ENCODE measurements around the gene BUD13. TPM values are rescaled to one million over a fixed set of nuclear protein-coding genes. Genes with fewer than 3 reads are reported as not detected.

Gene BUD13
- total and polyA plus RNA-seq, 9 of the 15 experiments (the other 6 are each of a cell fraction or from before 2014, with no cell fraction given), result 9.5 to 34.1 (median 27.1) TPM

DNA sequence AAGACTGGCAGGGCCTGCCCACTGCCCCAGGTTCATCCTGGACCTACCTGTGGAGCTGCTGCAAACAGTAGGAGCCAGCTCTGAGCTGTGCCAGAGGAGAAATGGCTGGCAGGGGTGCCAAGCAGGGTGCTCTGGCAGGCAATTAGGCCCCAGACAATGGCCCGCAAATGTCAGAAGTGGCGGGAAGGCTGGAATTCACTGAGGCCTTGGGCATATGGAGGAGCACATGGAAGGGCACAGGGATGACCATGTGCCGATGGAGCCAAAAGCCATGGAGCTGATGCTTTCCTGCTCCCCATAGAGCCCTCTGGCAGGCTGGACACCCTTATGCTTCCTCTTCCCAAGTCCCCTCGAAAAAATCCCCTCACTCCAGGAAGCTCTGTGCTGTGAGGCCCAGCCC is 62.0 kb downstream of the BUD13 start:
- no peak overlapping the region for H2AFZ ChIP-seq (ENCODE audit: low read depth, low read length)
- FAIRE-seq (no peak), ATAC-seq (no peak), DNase-seq (ENCODE audit: extremely low read depth in 1 of 4, low spot score in 3 of 4) (no peak)
- H3K79me2 ChIP-seq (ENCODE audit: control insufficient read depth, insufficient read depth, low read length), result no peaks in the 10 kb centered on the region
- intact Hi-C loops (cut with micrococcal nuclease), result no loop called here
- BruUV-seq (replicated peaks), result no TSS peak
- in situ Hi-C loops (cut with MboI), result no loop called here
- no peaks in the 10 kb centered on the region for H3K36me3 ChIP-seq (ENCODE audit: control insufficient read depth, insufficient read depth, low read length)
- WGBS (ENCODE audit: insufficient coverage, low coverage, missing lambda C conversion rate), result 0% methylated on average over 4 of the region's 4 CpGs
- no peak overlapping the region for H3K4me3 ChIP-seq
- H3K27ac ChIP-seq (ENCODE audit: extremely low read depth, low read depth, low read length), result no peak overlapping the region
- ChIA-PET CTCF (ENCODE audit: low intra/inter-chr PET ratio) (no interaction called here), POLR2A (no interaction called here)
- peaks cover 40 to 77% of the 10 kb centered on the region in 2 experiments for H3K27me3 ChIP-seq (ENCODE audit: control insufficient read depth in 2 of 2, insufficient read depth in 2 of 2, low read length in 2 of 2)
- peaks cover 0 to 5% of the 10 kb centered on the region in 2 experiments; a peak in 1 of 5 replicates for H3K4me1 ChIP-seq (replicated peaks in 1 of 2; ENCODE audit: control insufficient read depth in 2 of 2, insufficient read depth in 2 of 2, low read length in 2 of 2)
- H3K9me1 ChIP-seq (ENCODE audit: control insufficient read depth, insufficient read depth, low read length), result no peaks in the 10 kb centered on the region
- H3K9me3 ChIP-seq (replicated peaks; ENCODE audit: control insufficient read depth, insufficient read depth, low read depth, low read length), result no peaks in the 10 kb centered on the region
- H3K9ac ChIP-seq (ENCODE audit: insufficient read depth in 1 of 2, low read depth in 2 of 2, low read length in 2 of 2), result no peak overlapping the region
- no peak overlapping the region for H3K4me2 ChIP-seq (ENCODE audit: insufficient read depth, low read length)
- peaks cover 5% of the 10 kb centered on the region; the same call in 1 of the 2 replicates for H4K20me1 ChIP-seq (replicated peaks; ENCODE audit: control insufficient read depth, insufficient read depth, low read length)
- TF ChIP-seq RBM34 (IDR thresholded peaks at IDR 0.05; ENCODE audit: borderline replicate concordance, insufficient read depth, low read length), result no peak

DNA sequence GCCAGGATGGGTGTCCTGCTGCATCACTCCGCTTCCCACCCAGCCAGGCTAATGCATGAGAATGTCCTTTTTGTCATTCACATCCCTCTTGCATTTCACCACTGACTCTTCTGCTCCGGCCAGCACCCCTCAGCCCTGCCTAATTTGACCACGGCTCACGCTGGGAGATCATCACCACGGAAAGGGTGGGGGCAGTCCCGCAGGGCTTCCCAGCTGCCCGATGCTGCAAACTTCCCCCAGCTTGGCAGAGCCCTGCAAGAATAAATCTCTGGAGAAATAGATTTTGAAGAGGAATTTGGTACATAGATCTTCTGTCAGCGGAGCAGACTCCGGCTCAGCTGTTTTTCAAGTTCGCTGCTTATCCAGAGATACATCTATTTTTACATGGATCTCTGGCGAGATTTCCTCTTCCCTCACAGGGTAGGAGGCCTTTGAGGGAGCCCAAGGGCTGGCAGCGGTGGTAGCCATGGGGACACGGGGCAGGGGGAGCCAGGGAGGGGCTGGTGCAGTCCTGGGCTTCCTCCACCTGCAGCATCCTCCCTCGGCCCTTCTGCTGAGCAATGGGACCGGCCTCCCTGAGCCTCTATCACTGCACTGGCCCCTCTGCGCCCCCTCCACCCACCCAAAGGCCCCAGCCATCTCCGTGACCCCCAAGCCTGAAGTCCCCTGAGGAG is 62.6 kb downstream of the BUD13 start:
- FAIRE-seq, result no peak
- no peak for ATAC-seq
- no peak overlapping the region for H3K4me3 ChIP-seq
- peaks cover 0 to 5% of the 10 kb centered on the region in 2 experiments; a peak in 1 of 5 replicates for H3K4me1 ChIP-seq (replicated peaks in 1 of 2; ENCODE audit: control insufficient read depth in 2 of 2, insufficient read depth in 2 of 2, low read length in 2 of 2)
- no peaks in the 10 kb centered on the region for H3K9me3 ChIP-seq (replicated peaks; ENCODE audit: control insufficient read depth, insufficient read depth, low read depth, low read length)
- no TSS peak for BruUV-seq (replicated peaks)
- POLR2A ChIA-PET, result interaction anchor here (0.9 kb wide), 1 partner anchor 20 kb away, joined by 4 read pairs; no protein-coding TSS in a partner anchor
- CTCF ChIA-PET (ENCODE audit: low intra/inter-chr PET ratio), result no interaction called here
- no peak for DNase-seq (ENCODE audit: extremely low read depth in 1 of 4, low spot score in 3 of 4)
- WGBS (ENCODE audit: insufficient coverage, low coverage, missing lambda C conversion rate), result 4% methylated on average over 16 of the region's 17 CpGs
- no peak for TF ChIP-seq ZNF23 (CRISPR knock-in tag; IDR thresholded peaks at IDR 0.05)
- TF ChIP-seq PHF20 (IDR thresholded peaks at IDR 0.05; ENCODE audit: partially characterized antibody), result no peak
- no peak for TF ChIP-seq CBFA2T2 (conservative IDR thresholded peaks at IDR 0.05)
- TF ChIP-seq NFIC (IDR thresholded peaks at IDR 0.05), result no peak
- TF ChIP-seq, protein P1, sequence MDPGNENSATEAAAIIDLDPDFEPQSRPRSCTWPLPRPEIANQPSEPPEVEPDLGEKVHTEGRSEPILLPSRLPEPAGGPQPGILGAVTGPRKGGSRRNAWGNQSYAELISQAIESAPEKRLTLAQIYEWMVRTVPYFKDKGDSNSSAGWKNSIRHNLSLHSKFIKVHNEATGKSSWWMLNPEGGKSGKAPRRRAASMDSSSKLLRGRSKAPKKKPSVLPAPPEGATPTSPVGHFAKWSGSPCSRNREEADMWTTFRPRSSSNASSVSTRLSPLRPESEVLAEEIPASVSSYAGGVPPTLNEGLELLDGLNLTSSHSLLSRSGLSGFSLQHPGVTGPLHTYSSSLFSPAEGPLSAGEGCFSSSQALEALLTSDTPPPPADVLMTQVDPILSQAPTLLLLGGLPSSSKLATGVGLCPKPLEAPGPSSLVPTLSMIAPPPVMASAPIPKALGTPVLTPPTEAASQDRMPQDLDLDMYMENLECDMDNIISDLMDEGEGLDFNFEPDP (CRISPR knock-in tag; IDR thresholded peaks at IDR 0.05), result no peak
- no peak for TF ChIP-seq CHD1 (IDR thresholded peaks at IDR 0.05; ENCODE audit: low read length)
- no peak for TF ChIP-seq NR1H2 (CRISPR knock-in tag; IDR thresholded peaks at IDR 0.05)
- no peak for TF ChIP-seq ZNF586 (CRISPR knock-in tag; conservative IDR thresholded peaks at IDR 0.05)
- TF ChIP-seq NCOA1 (IDR thresholded peaks at IDR 0.05; ENCODE audit: low read depth), result no peak
- H3K27ac ChIP-seq (ENCODE audit: extremely low read depth, low read depth, low read length), result no peak overlapping the region
- intact Hi-C loops (cut with micrococcal nuclease) (no loop called here), in situ Hi-C loops (cut with MboI) (no loop called here)
- H3K9ac ChIP-seq (ENCODE audit: insufficient read depth in 1 of 2, low read depth in 2 of 2, low read length in 2 of 2), result no peak overlapping the region
- no peaks in the 10 kb centered on the region for H3K79me2 ChIP-seq (ENCODE audit: control insufficient read depth, insufficient read depth, low read length)
- no peaks in the 10 kb centered on the region for H3K9me1 ChIP-seq (ENCODE audit: control insufficient read depth, insufficient read depth, low read length)
- H2AFZ ChIP-seq (ENCODE audit: low read depth, low read length), result no peak overlapping the region
- no peak overlapping the region for H3K4me2 ChIP-seq (ENCODE audit: insufficient read depth, low read length)
- H3K27me3 ChIP-seq (ENCODE audit: control insufficient read depth in 2 of 2, insufficient read depth in 2 of 2, low read length in 2 of 2), result peaks cover 40 to 82% of the 10 kb centered on the region in 2 experiments
- H3K36me3 ChIP-seq (ENCODE audit: control insufficient read depth, insufficient read depth, low read length), result no peaks in the 10 kb centered on the region
- peaks cover 5% of the 10 kb centered on the region; the same call in 1 of the 2 replicates for H4K20me1 ChIP-seq (replicated peaks; ENCODE audit: control insufficient read depth, insufficient read depth, low read length)
